ENCODE measurements around the gene SORCS2.

DNA sequence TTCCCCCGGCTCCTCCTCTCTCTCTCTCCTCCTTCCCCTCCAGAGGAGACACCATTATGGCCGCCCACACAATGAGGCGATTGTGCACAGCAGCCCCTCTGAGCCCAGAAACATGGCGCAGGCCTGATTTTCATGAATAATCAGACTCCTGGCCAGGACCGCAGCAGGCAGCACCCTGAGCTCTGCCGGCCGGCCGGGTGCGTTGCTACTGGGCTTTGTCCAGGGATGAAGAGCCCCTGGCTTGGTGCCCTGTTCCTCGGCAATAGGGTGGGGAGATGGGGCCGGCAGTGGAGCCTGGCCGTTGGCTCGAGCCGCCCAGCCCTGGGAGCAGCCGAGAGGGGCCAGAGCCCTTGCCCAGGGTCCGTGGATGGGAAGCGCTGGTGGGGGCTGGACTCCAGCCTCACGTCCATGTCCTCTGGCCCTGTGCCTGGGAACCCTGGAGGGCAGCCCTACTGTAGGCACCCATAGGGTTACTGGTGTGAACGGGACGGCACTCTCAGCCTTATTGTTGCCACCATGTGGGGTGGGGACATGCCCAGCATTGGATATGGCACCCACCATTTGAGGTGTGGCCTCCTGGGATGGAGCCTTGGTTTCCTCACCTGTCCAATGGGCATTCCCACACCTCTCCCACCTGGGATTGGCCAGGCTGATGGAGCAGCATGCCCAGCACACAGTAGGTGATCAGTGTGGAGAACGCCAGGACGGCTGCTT lies 103.0 kb downstream of the SORCS2 start:
- TF ChIP-seq, protein P1, sequence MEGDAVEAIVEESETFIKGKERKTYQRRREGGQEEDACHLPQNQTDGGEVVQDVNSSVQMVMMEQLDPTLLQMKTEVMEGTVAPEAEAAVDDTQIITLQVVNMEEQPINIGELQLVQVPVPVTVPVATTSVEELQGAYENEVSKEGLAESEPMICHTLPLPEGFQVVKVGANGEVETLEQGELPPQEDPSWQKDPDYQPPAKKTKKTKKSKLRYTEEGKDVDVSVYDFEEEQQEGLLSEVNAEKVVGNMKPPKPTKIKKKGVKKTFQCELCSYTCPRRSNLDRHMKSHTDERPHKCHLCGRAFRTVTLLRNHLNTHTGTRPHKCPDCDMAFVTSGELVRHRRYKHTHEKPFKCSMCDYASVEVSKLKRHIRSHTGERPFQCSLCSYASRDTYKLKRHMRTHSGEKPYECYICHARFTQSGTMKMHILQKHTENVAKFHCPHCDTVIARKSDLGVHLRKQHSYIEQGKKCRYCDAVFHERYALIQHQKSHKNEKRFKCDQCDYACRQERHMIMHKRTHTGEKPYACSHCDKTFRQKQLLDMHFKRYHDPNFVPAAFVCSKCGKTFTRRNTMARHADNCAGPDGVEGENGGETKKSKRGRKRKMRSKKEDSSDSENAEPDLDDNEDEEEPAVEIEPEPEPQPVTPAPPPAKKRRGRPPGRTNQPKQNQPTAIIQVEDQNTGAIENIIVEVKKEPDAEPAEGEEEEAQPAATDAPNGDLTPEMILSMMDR (IDR thresholded peaks at IDR 0.05; ENCODE audit: poor library complexity, severe bottlenecking) = no peak
- TF ChIP-seq EZH2 (IDR thresholded peaks at IDR 0.05; ENCODE audit: borderline replicate concordance, insufficient read depth, low read length, poor library complexity, severe bottlenecking) (no peak), TAF1 (IDR thresholded peaks at IDR 0.05; ENCODE audit: low read depth) (no peak), MXI1 (conservative IDR thresholded peaks at IDR 0.05; ENCODE audit: poor library complexity, severe bottlenecking) (no peak)
- TF ChIP-seq, protein P2, sequence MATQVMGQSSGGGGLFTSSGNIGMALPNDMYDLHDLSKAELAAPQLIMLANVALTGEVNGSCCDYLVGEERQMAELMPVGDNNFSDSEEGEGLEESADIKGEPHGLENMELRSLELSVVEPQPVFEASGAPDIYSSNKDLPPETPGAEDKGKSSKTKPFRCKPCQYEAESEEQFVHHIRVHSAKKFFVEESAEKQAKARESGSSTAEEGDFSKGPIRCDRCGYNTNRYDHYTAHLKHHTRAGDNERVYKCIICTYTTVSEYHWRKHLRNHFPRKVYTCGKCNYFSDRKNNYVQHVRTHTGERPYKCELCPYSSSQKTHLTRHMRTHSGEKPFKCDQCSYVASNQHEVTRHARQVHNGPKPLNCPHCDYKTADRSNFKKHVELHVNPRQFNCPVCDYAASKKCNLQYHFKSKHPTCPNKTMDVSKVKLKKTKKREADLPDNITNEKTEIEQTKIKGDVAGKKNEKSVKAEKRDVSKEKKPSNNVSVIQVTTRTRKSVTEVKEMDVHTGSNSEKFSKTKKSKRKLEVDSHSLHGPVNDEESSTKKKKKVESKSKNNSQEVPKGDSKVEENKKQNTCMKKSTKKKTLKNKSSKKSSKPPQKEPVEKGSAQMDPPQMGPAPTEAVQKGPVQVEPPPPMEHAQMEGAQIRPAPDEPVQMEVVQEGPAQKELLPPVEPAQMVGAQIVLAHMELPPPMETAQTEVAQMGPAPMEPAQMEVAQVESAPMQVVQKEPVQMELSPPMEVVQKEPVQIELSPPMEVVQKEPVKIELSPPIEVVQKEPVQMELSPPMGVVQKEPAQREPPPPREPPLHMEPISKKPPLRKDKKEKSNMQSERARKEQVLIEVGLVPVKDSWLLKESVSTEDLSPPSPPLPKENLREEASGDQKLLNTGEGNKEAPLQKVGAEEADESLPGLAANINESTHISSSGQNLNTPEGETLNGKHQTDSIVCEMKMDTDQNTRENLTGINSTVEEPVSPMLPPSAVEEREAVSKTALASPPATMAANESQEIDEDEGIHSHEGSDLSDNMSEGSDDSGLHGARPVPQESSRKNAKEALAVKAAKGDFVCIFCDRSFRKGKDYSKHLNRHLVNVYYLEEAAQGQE (IDR thresholded peaks at IDR 0.05; ENCODE audit: borderline replicate concordance) = no peak

Data from neural cell (in vitro differentiated cells).